Astrocyte of the cerebellum (primary cell): ENCODE data around the gene DNAJC5G.

Experiments used
- DNase-seq: peaks from one replicate; pipeline ENCODE4 v3.0.0-alpha.2; 2011; ENCODE audit warnings: low read depth
- H3K4me3 ChIP-seq: 2 replicates; pipeline ENCODE4 v1.5.1; 2011; ENCODE audit warnings: mild to moderate bottlenecking, low read depth, low read length, moderate library complexity
- in situ Hi-C: cut with HindIII; loops from 2 replicates; pipeline ENCODE4 v1.10.0; 2017; ENCODE audit warnings: low sequenced_read_pairs
- TF ChIP-seq, protein P1 (sequence below): IDR thresholded peaks from 2 replicates; pipeline ENCODE4 v1.5.1; 2012; ENCODE audit warnings: low read length, low read depth, moderate library complexity, mild to moderate bottlenecking; ENCODE audit errors: missing control alignments

DNAJC5G gene, protein sequence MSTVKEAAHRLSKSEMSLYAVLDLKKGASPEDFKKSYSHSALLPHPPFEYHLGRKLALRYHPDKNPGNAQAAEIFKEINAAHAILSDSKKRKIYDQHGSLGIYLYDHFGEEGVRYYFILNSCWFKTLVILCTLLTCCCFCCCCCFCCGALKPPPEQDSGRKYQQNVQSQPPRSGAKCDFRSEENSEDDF

GRCh38 chr2:27275211-27276150, at the start of gene DNAJC5G:
Gene DNAJC5G (plus strand): TSS chr2:27275433. CDS start chr2:27276729, 1,296 bp downstream.
- DNase-seq, result no peak
- in situ Hi-C loops, result no loop called here

GRCh38 chr2:27225526-27225925, 49.7 kb upstream of the DNAJC5G start:
- no peak for DNase-seq
- no peak overlapping the region for H3K4me3 ChIP-seq
- in situ Hi-C loops, result no loop called here
- TF ChIP-seq, protein P1, sequence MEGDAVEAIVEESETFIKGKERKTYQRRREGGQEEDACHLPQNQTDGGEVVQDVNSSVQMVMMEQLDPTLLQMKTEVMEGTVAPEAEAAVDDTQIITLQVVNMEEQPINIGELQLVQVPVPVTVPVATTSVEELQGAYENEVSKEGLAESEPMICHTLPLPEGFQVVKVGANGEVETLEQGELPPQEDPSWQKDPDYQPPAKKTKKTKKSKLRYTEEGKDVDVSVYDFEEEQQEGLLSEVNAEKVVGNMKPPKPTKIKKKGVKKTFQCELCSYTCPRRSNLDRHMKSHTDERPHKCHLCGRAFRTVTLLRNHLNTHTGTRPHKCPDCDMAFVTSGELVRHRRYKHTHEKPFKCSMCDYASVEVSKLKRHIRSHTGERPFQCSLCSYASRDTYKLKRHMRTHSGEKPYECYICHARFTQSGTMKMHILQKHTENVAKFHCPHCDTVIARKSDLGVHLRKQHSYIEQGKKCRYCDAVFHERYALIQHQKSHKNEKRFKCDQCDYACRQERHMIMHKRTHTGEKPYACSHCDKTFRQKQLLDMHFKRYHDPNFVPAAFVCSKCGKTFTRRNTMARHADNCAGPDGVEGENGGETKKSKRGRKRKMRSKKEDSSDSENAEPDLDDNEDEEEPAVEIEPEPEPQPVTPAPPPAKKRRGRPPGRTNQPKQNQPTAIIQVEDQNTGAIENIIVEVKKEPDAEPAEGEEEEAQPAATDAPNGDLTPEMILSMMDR, result no peak

More at GRCh38 chr2:27275211-27276150, at the start of gene DNAJC5G:
- TF ChIP-seq, protein P1, result no peak
- H3K4me3 ChIP-seq, result no peak within 1 kb of the TSS

DNA sequence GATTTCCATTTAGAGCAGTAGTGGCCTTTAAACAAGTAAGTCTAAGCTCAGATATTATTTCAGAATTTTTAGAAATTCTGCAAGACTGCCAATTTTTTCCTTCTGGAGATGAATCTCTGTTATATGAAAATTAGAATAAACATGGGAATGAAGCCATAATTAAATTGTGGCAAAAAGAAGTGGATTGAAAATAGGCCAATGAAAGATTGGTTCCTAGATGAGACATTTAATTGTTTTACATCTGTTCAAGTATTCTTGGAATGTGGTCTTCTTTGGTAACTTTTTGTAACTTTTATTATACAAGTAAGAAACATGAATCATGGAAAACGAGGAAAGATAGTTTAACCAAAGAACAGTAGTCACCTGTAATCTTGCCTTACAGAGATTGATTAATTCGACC, 47.7 kb upstream of the DNAJC5G start:
- no peak overlapping the region for H3K4me3 ChIP-seq
- TF ChIP-seq, protein P1, result no peak
- no peak for DNase-seq
- in situ Hi-C loops, result no loop called here

GRCh38 chr2:27231921-27232320, 43.3 kb upstream of the DNAJC5G start:
- no peak for DNase-seq
- TF ChIP-seq, protein P1, result no peak
- in situ Hi-C loops, result no loop called here
- H3K4me3 ChIP-seq, result no peak overlapping the region

DNA sequence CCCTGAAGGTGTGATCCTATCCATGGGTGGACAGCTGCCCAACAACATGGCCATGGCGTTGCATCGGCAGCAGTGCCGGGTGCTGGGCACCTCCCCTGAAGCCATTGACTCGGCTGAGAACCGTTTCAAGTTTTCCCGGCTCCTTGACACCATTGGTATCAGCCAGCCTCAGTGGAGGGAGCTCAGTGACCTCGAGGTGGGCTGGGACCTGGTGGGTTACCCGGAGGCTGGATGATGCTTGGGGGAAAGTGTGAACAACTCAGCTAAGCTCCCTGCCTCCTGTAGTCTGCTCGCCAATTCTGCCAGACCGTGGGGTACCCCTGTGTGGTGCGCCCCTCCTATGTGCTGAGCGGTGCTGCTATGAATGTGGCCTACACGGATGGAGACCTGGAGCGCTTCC, 41.9 kb upstream of the DNAJC5G start:
- no peak for DNase-seq
- in situ Hi-C loops, result no loop called here
- H3K4me3 ChIP-seq, result no peak overlapping the region
- TF ChIP-seq, protein P1, result no peak

DNA sequence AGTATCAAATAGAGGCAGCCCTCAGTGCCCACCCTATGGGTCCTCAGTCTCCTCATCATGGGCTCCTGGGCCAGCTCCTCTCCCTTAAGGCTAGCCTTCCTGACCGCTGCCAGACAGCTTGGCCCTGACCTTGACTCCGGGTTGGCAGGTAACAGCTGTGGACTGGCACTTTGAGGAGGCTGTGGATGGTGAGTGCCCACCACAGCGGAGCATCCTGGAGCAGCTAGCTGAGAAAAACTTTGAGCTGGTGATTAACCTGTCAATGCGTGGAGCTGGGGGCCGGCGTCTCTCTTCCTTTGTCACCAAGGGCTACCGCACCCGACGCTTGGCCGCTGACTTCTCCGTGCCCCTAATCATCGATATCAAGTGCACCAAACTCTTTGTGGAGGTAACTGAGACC, 39.1 kb upstream of the DNAJC5G start:
- no peak overlapping the region for H3K4me3 ChIP-seq
- TF ChIP-seq, protein P1, result no peak
- in situ Hi-C loops, result no loop called here
- no peak for DNase-seq
